ENCODE measurements around the gene EDIL3.

GRCh38 chr5:84272771-84273516 lies 111.7 kb downstream of the EDIL3 start:
- TF ChIP-seq CTCF (IDR thresholded peaks at IDR 0.05): no peak
- no peak for TF ChIP-seq POLR2A (IDR thresholded peaks at IDR 0.05)

Measured in esophagus squamous epithelium (tissue), 4 donors.